HG03159 (cell line): ENCODE data around the gene STUB1.

ENCODE experiments used
- ATAC-seq: cut with Tn5 transposase; IDR thresholded peaks from one replicate; pipeline ENCODE4 v1.9.1; 2021; ENCODE audit warnings: mild to moderate bottlenecking, moderate library complexity; ENCODE audit not compliant: unreplicated experiment

STUB1 gene

DNA sequence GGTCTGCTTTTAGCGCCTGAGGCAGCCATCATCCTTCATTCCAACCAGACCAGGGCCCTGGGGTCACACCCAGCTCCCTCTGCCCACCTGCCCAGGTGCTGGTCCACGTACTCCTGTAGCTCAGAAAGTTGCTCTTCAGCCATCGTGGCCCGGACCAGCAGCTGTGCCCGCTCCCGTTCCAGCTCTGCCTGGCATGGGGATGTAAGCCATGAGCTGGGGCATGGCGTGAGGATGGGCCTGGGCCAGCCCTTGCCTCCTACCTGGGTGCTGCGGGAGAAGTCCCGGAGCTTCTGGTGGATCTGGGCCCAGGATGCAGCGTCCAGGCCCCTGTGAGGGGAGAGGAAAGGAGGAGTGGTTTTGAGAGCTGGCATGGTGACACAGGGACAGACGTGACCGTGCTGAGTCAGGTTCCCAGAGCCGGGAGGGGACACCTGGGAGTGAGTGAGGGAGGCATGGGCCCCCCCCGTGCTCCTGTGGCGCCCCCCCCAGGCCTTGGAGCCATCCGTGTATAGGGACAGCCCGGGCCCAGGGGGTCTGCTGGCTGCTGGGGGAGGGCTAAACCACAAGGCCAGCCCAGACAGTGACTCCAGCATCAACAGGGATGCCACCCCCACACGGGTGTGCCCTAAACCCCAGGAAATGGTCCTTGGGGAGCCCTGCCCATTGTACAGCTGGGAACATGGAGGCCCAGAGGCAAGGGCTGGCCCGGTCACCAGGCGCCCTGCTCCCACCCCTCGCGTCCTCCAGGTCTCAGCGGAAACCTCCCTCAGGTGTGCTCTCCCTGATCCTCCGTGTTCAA is 42.8 kb downstream of the STUB1 start:
- no peak for ATAC-seq

DNA sequence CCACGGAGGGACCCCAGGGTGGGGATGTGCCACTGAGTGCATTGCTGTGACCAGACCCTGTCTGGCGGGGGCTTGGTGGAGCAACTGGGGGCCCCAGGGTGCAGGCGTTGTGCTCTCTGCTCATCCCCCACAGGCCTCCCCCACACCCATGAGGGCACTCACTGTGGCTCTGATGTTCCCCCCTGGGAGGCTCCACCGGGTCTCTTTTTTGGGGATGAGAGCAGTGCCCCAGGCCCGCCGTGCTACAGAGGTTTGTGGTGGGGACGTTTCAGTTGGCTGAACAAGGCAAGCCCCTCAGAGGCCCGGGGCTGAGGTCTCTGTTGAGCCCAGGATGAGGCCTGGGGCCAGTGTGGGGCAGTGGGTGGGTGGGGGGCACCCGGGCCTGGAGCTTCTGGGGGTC is 43.5 kb downstream of the STUB1 start:
- ATAC-seq = no peak

DNA sequence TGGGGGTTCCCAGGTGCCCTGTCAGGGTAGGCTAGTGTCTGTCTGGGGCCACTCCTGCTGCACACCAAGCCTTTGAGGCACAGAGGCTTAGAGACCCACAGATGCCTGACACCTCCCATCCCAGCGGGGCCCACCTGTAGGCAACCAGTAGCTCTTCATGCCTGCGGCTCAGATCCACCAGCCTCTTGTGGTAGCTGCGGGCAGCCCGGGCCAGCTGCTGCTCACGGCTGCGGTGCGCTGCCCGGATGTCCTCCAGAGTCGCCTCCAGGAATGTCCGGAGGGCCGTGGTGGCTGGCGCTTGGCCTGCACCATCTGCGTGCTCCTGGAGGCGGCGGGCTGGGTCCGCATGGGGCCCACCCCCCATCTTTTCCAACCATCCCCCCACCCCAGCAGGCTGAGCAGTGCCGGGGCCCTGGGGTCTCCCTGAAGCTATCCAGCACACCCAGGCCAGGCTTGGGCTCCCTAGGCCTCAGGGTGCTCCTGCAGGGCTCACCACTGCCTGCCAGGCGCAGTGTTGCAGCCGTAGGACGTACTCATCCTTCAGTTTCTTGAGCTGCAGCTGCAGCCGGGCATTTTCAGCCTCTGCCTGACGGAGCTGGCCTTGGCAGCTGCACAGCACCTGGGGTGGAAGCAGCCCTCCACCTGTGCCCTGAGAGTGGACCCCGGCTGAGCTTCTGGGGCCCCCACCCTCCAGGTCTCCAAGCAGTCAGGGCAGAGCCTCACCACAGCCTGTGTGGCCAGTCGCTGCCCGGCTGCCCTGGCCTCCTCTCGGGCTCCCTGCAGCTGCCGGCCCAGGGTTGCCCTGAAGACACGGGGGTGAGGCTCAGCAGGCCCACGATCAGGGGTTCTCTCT is 44.2 kb downstream of the STUB1 start:
- no peak for ATAC-seq

DNA sequence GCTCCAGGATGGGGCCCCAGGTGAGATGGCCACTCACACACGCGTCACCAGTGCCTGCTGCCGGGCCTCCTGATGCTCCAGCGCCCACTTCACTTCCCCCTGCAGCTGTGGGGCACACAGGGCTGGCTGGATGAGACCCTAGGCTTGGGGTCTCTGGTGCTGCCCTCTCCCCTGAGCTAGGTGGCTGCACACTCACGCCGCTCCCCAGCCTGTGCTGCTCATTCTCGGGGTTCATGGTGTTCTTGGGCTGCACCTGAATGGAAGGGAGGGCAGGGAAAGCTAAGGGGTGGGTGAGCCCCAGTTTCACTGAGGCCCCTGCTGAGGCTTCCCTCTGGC is 44.8 kb downstream of the STUB1 start:
- ATAC-seq = no peak

DNA sequence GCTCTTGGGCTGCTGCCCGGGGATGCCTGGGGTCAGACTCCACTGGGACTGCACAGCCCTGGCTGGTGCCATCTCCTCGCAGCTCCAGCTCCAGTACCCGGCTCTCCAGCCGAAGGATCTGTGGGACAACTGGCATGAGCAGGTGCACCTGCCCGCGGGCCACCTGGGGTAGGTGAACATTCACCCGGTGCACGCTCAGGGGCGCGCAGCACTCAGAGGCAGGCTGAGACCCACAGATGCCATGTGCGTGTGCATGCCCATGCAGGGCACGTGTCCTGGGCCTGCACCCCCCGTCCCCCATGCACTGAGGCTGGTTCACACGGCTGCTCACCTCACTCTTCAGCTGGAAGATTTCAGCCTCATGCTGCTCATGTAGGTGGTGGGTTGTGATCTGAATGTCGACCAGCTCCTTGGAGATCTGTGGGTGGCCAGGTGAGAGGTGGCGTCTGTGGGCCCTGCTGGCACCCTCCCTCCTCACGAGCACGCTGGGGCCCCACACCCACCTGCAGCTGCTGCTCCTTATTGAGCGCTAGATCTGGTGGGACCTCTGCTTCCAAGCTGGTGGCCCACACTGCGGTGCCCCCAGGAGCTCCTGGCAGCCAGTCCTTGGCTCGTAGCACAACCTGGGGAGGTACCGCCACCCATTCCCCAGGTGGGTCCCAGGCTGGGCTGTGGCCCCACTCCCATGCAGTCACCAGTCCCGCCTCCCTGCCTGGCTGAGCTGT is 45.4 kb downstream of the STUB1 start:
- no peak for ATAC-seq

DNA sequence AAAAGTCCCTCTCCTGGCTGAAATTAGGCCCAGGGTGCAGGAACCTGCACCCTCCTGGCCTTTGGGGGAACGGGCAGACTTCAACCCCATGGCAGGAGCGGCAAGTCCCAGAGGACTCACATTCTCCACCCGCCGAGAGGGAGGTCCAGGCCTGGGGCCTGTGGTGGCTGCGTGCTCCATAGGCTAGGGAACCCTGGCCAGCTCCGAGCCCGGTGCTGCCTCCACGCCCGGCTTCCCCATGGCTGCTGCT is 45.9 kb downstream of the STUB1 start:
- no peak for ATAC-seq

DNA sequence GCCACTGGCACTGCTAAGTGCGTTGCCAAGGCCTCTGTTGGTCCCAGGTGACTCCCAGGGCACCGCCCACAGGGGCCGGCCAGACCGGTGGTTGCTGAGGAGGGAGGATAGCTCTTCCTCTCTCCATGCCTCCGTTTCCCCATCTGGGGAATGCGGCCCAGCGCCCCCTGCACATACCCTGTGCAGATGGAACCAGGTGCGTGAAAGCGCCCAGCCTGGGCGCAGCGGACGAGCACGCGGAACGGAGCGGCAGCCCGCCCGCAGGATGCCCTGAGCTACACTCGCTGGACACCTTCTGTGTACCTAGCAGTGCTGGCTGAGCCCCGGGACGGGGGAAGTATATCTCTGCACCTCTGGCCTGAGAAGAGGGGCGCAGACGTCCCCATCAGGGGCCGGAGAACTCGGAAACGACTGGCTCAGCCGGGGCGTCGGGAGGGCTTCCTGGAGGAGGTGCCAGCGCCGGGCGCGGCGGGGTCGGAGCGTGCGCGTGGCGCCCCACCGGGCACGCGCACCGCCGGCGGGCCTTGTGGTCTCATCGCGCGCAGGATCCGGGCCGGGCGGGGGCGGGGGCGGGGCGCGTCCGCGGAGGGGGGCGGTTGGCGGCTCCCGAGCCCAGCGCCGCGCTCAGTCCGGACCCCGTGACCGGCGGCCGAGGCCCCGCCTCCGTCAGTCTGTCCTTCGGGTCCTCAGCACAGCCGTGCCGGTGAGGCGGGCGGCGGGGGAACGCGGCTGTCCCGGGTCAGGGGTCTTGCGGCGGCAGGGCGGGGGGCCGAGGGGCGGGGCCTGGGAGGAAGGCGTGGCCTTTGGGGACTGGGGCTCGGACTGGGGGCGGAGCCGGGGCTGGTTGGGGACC is 46.5 kb downstream of the STUB1 start, which contains the start of the genes CCDC78 and HAGHL:
TSS of gene CCDC78 (minus strand) at position 6 of the 853 bp plus-strand sequence. CDS start 76 bp downstream, outside the sequence.
TSS of gene HAGHL (plus strand) at position 669 of the 853 bp plus-strand sequence. CDS start 404 bp downstream, outside the sequence.
- no peak for ATAC-seq

DNA sequence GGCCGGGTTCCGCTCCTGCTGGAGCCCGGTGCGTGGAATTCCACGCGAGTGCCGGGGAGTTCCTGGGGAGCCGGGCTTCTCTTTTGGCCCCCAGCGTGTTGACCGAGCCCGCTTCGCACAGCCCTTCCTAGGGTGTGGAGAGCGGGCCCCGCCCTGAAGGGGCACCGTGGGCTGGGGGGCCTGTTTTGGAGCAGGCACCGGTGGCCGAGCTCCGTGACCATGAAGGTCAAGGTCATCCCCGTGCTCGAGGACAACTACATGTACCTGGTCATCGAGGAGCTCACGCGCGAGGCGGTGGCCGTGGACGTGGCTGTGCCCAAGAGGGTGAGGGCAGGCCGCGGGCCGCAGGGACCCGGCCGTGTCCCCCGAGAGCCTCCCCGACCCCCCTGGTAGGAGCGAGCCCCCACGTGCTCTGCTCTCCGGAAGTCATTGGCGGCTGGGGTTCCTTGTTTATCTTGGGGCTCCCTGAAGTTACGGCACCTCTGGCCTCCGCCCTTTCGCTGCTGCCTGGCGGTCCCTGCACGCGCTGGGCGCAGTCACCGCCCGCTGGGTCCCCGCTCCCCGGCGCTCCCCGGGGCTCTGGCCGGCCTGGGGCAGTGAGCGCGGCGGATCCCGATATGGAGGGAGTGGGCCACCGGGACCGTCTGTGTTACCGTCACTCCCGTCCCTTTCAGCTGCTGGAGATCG is 47.2 kb downstream of the STUB1 start:
- ATAC-seq = no peak

DNA sequence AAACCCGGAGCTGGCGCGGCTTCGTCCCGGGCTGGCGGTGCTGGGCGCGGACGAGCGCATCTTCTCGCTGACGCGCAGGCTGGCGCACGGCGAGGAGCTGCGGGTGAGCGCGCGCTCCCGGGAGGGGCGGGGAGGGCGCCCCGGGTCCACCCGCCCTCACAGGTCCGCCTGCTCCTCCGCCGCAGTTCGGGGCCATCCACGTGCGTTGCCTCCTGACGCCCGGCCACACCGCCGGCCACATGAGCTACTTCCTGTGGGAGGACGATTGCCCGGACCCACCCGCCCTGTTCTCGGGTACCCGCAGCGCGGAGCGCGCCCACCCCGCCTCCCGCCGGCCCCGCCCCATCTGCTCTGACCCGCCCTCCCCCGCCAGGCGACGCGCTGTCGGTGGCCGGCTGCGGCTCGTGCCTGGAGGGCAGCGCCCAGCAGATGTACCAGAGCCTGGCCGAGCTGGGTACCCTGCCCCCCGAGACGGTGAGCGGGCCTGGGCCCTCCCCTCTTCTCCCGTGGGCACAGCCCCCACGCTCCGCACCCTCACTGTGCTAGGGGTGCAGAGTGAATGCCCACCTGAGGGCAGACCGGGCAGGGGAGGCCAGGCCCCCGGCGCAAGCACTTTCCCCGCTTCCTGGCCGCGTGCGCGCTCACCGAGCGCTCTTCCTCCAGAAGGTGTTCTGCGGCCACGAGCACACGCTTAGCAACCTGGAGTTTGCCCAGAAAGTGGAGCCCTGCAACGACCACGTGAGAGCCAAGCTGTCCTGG is 48.1 kb downstream of the STUB1 start:
- ATAC-seq = no peak

DNA sequence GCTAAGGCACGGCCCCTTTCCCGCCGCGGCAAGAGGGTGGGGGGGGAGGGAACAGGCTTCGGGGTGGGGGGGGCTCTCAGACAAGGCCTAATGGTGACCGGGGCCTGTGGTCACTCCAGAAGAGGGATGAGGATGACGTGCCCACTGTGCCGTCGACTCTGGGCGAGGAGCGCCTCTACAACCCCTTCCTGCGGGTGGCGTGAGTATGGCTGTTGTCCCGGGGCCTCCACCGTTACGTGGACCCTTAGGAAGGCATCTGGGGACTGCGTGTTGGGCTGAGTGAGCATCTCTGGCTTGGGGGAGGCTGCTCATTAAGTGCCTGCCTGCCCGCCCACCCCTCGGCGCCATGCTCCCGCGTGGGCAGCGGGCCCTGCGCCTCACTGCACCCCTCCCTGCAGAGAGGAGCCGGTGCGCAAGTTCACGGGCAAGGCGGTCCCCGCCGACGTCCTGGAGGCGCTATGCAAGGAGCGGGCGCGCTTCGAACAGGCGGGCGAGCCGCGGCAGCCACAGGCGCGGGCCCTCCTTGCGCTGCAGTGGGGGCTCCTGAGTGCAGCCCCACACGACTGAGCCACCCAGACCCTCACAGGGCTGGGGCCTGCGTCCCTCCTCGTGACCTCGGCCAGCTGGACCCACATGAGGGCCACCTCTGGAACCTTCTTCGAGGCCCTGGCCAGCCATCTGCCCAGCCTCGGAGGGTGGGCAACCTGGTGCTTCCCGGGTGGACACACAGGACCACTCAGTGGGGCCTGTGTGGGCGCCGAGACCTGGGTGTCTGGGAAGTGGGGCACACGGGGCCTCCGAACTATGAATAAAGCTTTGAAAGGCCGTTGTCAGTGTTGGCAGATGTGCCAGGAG is 48.9 kb downstream of the STUB1 start:
- no peak for ATAC-seq

DNA sequence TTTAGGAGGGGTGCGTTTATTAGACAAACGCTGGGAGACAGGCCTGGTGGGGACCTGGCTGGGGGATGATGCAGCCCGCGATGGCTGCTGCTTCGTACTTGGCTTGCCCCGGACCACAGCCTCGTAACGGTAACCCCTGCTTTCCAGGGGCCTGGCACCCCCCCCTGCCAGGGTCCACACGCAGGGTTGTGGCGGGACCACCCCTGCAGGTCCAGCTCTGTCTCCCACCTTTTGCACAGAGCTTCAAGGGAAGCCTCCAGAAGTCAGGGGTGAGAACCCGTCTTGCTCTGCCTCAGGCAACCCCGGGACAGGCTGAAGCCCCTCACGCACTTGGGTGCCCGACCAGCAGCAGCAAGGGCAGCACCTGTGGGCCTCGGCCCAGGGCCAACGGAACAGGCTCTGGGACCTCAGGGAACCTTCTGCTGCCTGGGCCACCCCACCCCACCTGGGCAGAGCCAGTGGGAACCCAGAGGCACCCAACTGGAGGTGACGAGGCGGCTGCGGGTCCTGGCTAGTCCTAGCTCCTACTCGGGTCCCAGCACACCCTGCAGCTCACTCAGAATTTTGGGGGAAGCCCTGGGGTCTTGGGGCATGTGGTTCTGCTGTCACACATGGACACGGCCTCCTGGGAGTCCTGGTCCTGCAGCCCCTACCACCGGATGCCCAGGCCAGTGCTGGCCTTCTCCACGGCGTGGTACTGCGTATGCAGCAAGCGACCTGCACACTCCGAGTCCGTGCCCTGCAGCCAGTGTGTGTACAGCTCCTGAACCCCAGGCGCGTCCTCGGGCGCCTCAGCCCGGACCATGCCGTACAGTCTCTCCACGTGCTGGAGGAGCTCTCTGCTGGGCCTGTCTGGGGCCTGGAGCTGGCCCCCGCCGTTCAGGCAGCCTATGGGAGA is 49.8 kb downstream of the STUB1 start:
- ATAC-seq = no peak

DNA sequence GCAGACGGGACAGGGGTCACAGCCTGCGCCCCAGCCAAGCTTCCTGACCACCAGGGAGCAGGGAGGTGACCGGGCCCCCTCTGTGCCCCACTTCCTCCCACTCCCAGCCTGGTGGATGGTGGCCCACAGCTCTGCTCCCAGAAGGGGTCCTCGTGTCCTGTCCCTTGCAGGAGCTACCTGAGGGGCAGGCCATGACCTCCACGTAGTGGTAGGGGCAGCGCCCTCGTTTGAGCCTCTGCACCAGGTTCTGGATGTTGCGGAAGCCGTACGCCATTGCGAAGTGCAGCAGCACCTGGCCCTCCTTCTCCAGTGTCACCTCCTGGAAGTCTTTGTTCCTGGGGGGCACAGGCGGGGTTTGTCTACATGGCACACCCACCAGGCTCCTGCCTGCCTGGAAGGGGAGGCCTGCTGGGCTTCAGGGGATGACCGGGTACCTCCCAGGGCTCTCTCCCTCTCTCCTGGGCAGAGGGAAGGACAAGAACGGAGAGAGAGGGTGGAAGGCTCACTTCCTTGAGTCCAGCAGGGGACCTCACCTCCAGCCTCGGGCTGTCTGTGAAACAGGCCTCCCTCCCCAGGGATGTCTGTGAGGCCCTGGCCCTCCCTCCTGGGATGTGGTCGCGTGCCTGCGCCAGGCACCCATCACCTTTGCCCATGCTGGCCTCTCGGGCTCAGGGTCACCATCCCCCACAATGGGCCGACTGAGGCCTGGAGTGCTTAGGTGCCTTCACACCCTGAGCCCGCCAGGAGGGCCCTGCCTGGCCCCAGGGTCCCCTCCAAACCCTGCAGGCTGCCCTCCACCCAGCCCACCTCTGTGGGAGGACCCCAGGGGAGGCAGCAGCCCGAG is 50.7 kb downstream of the STUB1 start:
- ATAC-seq = no peak

DNA sequence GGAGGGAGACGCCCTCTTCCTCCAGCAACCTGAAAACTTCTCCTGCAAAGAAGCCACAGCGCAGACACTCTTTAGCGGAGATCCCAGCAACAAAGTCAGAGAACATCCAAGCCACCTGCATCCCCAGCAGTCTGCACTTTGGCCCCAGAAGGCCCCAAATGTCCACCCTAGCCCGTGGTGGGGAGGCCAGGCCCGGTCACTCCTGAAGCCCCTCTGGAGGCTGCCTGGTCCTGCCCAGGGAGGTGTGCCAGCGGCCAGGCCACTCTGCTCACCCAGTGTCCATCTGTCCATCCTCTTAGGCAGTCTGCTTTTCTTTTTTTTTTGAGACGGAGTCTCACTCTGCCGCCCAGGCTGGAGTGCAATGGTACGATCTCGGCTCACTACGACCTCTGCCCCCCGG is 52.1 kb downstream of the STUB1 start:
- ATAC-seq = no peak
